Liver (tissue), 9 donors: ENCODE data around the gene ENTHD1. TPM values are rescaled to one million over a fixed set of nuclear protein-coding genes. Genes with fewer than 3 reads are reported as not detected.

Experiments used
- DNase-seq: peaks from one replicate; pipeline ENCODE4 v3.0.0-alpha.2; 2017; ENCODE audit warnings: low spot score
- H3K27ac ChIP-seq, 2 donors: one replicate each; pipeline ENCODE4 v1.7.0; 2013; ENCODE audit warnings: inconsistent platforms in 2 of 2, low read length in 2 of 2, control low read depth in 1 of 2, low read depth in 1 of 2, mild to moderate bottlenecking in 1 of 2
- H3K27me3 ChIP-seq, 4 donors: one replicate each; pipeline versions ENCODE4 v1.6.1 to v1.7.0; 2013; ENCODE audit warnings: low read length in 3 of 4, inconsistent platforms in 1 of 4, mild to moderate bottlenecking in 1 of 4, moderate library complexity in 1 of 4; ENCODE audit not compliant: control insufficient read depth in 4 of 4, insufficient read depth in 4 of 4
- H3K36me3 ChIP-seq, 4 donors: one replicate each; pipeline versions ENCODE4 v1.6.1 to v1.7.0; 2013; ENCODE audit warnings: low read length in 3 of 4, mild to moderate bottlenecking in 3 of 4, low read depth in 1 of 4, moderate library complexity in 1 of 4; ENCODE audit not compliant: control insufficient read depth in 4 of 4, insufficient read depth in 3 of 4
- H3K4me1 ChIP-seq, 4 donors: one replicate each; pipeline versions ENCODE4 v1.6.1 to v1.7.0; 2013; ENCODE audit warnings: low read length in 3 of 4, mild to moderate bottlenecking in 3 of 4, moderate library complexity in 1 of 4; ENCODE audit not compliant: control insufficient read depth in 4 of 4, insufficient read depth in 4 of 4
- H3K4me3 ChIP-seq, 3 donors: one replicate each; pipeline versions ENCODE4 v1.6.1 to v1.7.0; 2013; ENCODE audit warnings: low read length in 3 of 3, control low read depth in 1 of 3, low read depth in 1 of 3, mild to moderate bottlenecking in 1 of 3
- H3K9ac ChIP-seq, 2 donors: one replicate each; pipeline ENCODE4 v1.7.0; 2013; ENCODE audit warnings: low read length in 2 of 2, mild to moderate bottlenecking in 2 of 2, moderate library complexity in 2 of 2, control low read depth in 1 of 2, low read depth in 1 of 2
- H3K9me3 ChIP-seq, 4 donors: one replicate each; pipeline versions ENCODE4 v1.6.1 to v1.7.0; 2013; ENCODE audit warnings: low read length in 3 of 4; ENCODE audit not compliant: control insufficient read depth in 4 of 4
- ATF3 ChIP-seq: IDR thresholded peaks from 2 replicates; pipeline ENCODE4 v1.6.1; 2016; ENCODE audit warnings: antibody characterized with exemption
- CTCF ChIP-seq: fragments of 150-350 bp; IDR thresholded peaks from 2 replicates; pipeline ENCODE4 v1.5.1; 2017; ENCODE audit warnings: improper control_type of control experiment, low read depth, low read length; ENCODE audit not compliant: missing input control
- EGR1 ChIP-seq, 2 donors: IDR thresholded peaks; 2 replicates each; pipeline ENCODE4 v1.6.1; 2016 to 2018; ENCODE audit warnings: antibody characterized with exemption in 2 of 2, low read depth in 2 of 2
- FOXA1 ChIP-seq: IDR thresholded peaks from 2 replicates; pipeline ENCODE4 v1.6.1; 2016; ENCODE audit warnings: antibody characterized with exemption
- FOXA2 ChIP-seq: IDR thresholded peaks from 2 replicates; pipeline ENCODE4 v1.6.1; 2016; ENCODE audit warnings: antibody characterized with exemption
- GABPA ChIP-seq, 2 donors: IDR thresholded peaks in 1 of 2; conservative IDR thresholded peaks in 1 of 2; 2 replicates each; pipeline ENCODE4 v1.6.1; 2016; ENCODE audit warnings: antibody characterized with exemption in 2 of 2, mild to moderate bottlenecking in 1 of 2, moderate library complexity in 1 of 2
- HNF4A ChIP-seq, 2 donors: conservative IDR thresholded peaks; 2 replicates each; pipeline ENCODE4 v1.6.1; 2016; ENCODE audit warnings: antibody characterized with exemption in 2 of 2, mild to moderate bottlenecking in 2 of 2
- HNF4G ChIP-seq: IDR thresholded peaks from 2 replicates; pipeline ENCODE4 v1.6.1; 2016; ENCODE audit warnings: antibody characterized with exemption
- JUND ChIP-seq, 2 donors: IDR thresholded peaks; 2 replicates each; pipeline ENCODE4 v1.6.1; 2016; ENCODE audit warnings: antibody characterized with exemption in 2 of 2
- MAX ChIP-seq: IDR thresholded peaks from 2 replicates; pipeline ENCODE4 v1.6.1; 2016; ENCODE audit warnings: antibody characterized with exemption
- NR2F2 ChIP-seq: IDR thresholded peaks from 2 replicates; pipeline ENCODE4 v1.6.1; 2016; ENCODE audit warnings: antibody characterized with exemption
- RAD21 ChIP-seq, 2 donors: IDR thresholded peaks; 2 replicates each; pipeline ENCODE4 v1.6.1; 2016; ENCODE audit warnings: antibody characterized with exemption in 2 of 2, mild to moderate bottlenecking in 2 of 2
- REST ChIP-seq: IDR thresholded peaks from 2 replicates; pipeline ENCODE4 v1.6.1; 2016; ENCODE audit warnings: antibody characterized with exemption, mild to moderate bottlenecking
- RXRA ChIP-seq, 2 donors: IDR thresholded peaks; 2 replicates each; pipeline ENCODE4 v1.6.1; 2017 to 2018; ENCODE audit warnings: antibody characterized with exemption in 2 of 2, mild to moderate bottlenecking in 1 of 2
- SP1 ChIP-seq: IDR thresholded peaks from 2 replicates; pipeline ENCODE4 v1.6.1; 2018; ENCODE audit warnings: antibody characterized with exemption, mild to moderate bottlenecking
- TAF1 ChIP-seq: conservative IDR thresholded peaks from 2 replicates; pipeline ENCODE4 v1.6.1; 2016; ENCODE audit warnings: antibody characterized with exemption, mild to moderate bottlenecking
- YY1 ChIP-seq: IDR thresholded peaks from 2 replicates; pipeline ENCODE4 v1.6.1; 2016; ENCODE audit warnings: antibody characterized with exemption, mild to moderate bottlenecking
- ZBTB33 ChIP-seq: IDR thresholded peaks from 2 replicates; pipeline ENCODE4 v1.6.1; 2016; ENCODE audit warnings: antibody characterized with exemption
- WGBS: extraction: QIAGEN DNeasy Blood & Tissue Kit; methylation state at CpG from one replicate; pipeline ENCODE4 v1.1.7; 2013; 5-methylcytosine and 5-hydroxymethylcytosine counted together
- polyA plus RNA-seq, 2 donors: library from polyadenylated mRNA; stranded (reverse) in 1 of 2; unstranded in 1 of 2; fragments of 200-250 nt in 1 of 2; fragments of >200 nt in 1 of 2; fragmentation: Nextera tagmentation in 1 of 2; extraction: Ambion mirVana in 1 of 2; gene quantifications; one replicate each; pipeline versions ENCODE4 v1.2.1 to v1.2.3, GENCODE V29; 2013 to 2015
- total RNA-seq, 2 donors: library from RNA; depleted of rRNA; stranded (reverse); fragments of >200 nt; gene quantifications; one replicate each; pipeline ENCODE4 v1.2.3, GENCODE V29; 2014
- donor health status: healthy.
- donor health status: healthy.
- donor health status: healthy.
- donor health status: healthy.
- donor health status: healthy.

Gene ENTHD1
- total and polyA plus RNA-seq, 4 donors = not detected

- no peak for DNase-seq
Observed at GRCh38 chr22:39728236-39728860, 165.2 kb downstream of the ENTHD1 start.

GRCh38 chr22:39727541-39727940 lies 166.0 kb downstream of the ENTHD1 start:
- Histone ChIP-seq H3K9me3 (no peaks in the 10 kb centered on the region), H3K4me1 (no peaks in the 10 kb centered on the region), H3K36me3 (no peaks in the 10 kb centered on the region), H3K4me3 (no peak overlapping the region), H3K9ac (no peak overlapping the region), H3K27ac (no peak overlapping the region), H3K27me3 (peaks cover 0 to 5% (median 0%) of the 10 kb centered on the region in 4 donors)
- 44% methylated on average over 15 of the region's 15 CpGs for WGBS
- TF ChIP-seq JUND (IDR thresholded peaks at IDR 0.05) (no peak), SP1 (no peak), TAF1 (no peak), NR2F2 (no peak), ATF3 (no peak), CTCF (no peak), EGR1 (IDR thresholded peaks at IDR 0.05; ENCODE audit: low read depth in 2 of 2) (no peak), ZBTB33 (no peak), RAD21 (IDR thresholded peaks at IDR 0.05) (no peak), HNF4G (no peak), RXRA (IDR thresholded peaks at IDR 0.05) (no peak), FOXA1 (no peak), MAX (no peak), REST (no peak), YY1 (no peak), GABPA (IDR thresholded peaks at IDR 0.05 in 1 of 2, conservative IDR thresholded peaks at IDR 0.05 in 1 of 2) (no peak), HNF4A (conservative IDR thresholded peaks at IDR 0.05) (no peak), FOXA2 (no peak)
- no peak for DNase-seq

More at GRCh38 chr22:39728236-39728860, 165.2 kb downstream of the ENTHD1 start:
- H3K4me3 ChIP-seq = no peak overlapping the region
- no peaks in the 10 kb centered on the region for H3K4me1 ChIP-seq
- H3K36me3 ChIP-seq = no peaks in the 10 kb centered on the region
- peaks cover 0 to 4% (median 0%) of the 10 kb centered on the region in 4 donors for H3K27me3 ChIP-seq
- 79% methylated on average over 12 of the region's 12 CpGs for WGBS
- no peak overlapping the region for H3K27ac ChIP-seq
- TF ChIP-seq ZBTB33 = no peak
- TF ChIP-seq RXRA (IDR thresholded peaks at IDR 0.05) = no peak
- TF ChIP-seq HNF4G = no peak
- H3K9me3 ChIP-seq = no peaks in the 10 kb centered on the region
- H3K9ac ChIP-seq = no peak overlapping the region
